Measurements from ENCODE around the gene IZUMO2.
"Not testable (repeated sequence)": the region's sequence is repeated elsewhere in the genome, so short reads cannot be mapped to it uniquely, and the experiment has no call there.

The IZUMO2 gene

DNA sequence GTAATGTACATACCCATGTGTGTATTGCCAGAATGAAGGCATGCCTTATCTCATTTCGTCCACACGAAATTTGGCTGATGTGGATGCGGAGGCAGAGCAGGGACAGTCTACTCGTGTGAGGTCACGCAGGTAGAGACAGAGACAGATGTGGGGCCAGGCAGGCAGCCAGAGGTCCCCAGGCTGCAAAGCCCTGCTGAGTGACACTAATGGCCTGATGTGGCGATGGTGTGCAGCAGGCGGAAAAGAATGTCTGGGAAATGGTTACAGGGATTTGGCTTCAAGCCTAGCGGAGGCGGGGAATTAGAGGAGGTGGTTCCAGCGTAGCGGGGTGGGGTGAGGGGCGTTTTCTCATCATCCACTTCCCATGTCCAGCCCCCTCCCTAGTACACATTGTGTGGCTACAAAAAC, 4.2 kb upstream of the IZUMO2 start:
- Histone ChIP-seq H3K4me3 (ENCODE audit: extremely low read depth, insufficient read depth, low read length, poor library complexity, severe bottlenecking) (no peak overlapping the region), H3K4me1 (ENCODE audit: control insufficient read depth, insufficient read depth, low read length, poor library complexity, severe bottlenecking) (no peaks in the 10 kb centered on the region), H3K27ac (ENCODE audit: low read depth, low read length, severe bottlenecking) (no peak overlapping the region), H3K9me3 (ENCODE audit: control insufficient read depth, low read length) (peaks cover 40% of the 10 kb centered on the region), H3K36me3 (ENCODE audit: control insufficient read depth, insufficient read depth, low read length) (no peaks in the 10 kb centered on the region)
- WGBS, 2 experiments (ENCODE audit: insufficient coverage in 2 of 2), result 80 to 94% methylated on average over 5 to 8 of the region's 12 CpGs

DNA sequence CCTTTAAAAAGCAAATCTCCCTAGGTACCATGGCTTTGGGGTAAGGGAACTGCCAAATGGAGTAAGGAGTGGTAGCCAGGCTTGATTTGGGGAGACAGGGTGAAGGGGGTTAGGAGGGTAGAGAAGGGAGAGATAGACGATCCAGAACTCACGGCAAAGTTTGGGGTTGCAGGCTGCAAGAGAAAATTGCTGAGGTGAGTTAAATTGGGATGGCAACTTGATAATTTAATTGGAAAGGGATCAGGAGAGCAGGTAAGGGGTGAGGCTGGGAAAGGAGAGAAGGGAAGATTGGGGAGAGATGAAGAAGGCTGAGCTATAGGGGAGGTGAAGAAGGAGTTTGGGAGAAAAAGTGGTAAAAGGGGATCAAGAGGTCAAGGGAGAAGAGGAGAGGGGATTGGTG, 4.0 kb downstream of the IZUMO2 start:
- Histone ChIP-seq H3K36me3 (ENCODE audit: control insufficient read depth, insufficient read depth, low read length) (no peaks in the 10 kb centered on the region), H3K9me3 (ENCODE audit: control insufficient read depth, low read length) (peaks cover 26% of the 10 kb centered on the region), H3K27ac (ENCODE audit: low read depth, low read length, severe bottlenecking) (no peak overlapping the region), H3K4me3 (ENCODE audit: extremely low read depth, insufficient read depth, low read length, poor library complexity, severe bottlenecking) (no peak overlapping the region), H3K4me1 (ENCODE audit: control insufficient read depth, insufficient read depth, low read length, poor library complexity, severe bottlenecking) (no peaks in the 10 kb centered on the region)
- WGBS, 2 experiments (ENCODE audit: insufficient coverage in 2 of 2), result 84 to 87% methylated on average over 2 of the region's 2 CpGs

DNA sequence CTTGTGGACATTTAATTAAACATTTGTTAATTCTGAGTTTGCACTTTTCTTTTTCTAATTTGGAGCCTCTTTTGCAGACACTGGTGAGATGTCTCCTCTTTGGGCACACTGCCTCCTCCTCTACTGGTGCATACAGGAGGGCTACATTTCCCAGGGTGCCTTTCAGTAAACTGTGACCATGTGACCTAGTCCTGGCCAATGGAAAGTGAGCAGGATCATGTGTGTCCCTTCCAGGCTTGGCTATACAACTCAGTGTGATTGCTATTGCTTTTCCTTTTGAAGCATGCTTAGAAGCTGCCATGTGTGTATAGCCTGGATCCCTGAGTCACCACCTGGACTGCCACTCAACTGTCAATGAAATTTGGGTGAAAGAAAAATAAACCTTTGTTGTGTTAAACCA, 4.5 kb downstream of the IZUMO2 start:
- Histone ChIP-seq H3K4me1 (ENCODE audit: control insufficient read depth, insufficient read depth, low read length, poor library complexity, severe bottlenecking) (no peaks in the 10 kb centered on the region), H3K4me3 (ENCODE audit: extremely low read depth, insufficient read depth, low read length, poor library complexity, severe bottlenecking) (no peak overlapping the region), H3K9me3 (ENCODE audit: control insufficient read depth, low read length) (peaks cover 24% of the 10 kb centered on the region), H3K27ac (ENCODE audit: low read depth, low read length, severe bottlenecking) (no peak overlapping the region), H3K36me3 (ENCODE audit: control insufficient read depth, insufficient read depth, low read length) (no peaks in the 10 kb centered on the region)

DNA sequence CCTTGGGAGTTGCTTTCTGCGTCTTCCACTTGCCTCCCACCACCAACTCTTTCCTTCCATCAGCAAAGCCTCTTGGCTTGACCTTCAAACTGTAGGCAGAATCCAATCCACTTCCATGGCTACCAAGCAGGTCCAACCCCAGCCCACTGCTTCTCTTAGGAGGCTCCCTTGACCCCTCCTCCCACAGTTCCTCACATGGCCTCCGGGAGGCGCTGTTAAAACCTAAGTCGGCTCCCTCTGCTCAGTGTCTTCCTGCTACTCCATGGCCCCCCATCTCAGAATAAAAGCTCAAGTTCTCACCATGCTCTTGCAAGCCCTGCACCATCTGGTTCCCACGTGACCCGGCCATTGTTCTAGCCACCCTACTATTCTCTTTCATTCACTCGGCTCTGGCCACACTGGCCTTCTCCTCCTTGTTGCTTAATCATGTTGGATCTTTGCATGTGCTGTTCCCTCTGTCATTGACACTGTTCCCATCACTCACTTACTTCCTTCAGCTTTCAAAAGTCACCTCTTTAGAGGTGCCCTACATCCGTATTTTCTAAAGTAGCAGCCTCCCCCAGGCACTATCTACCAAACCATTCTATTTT, 7.5 kb downstream of the IZUMO2 start:
- Histone ChIP-seq H3K27ac (ENCODE audit: low read depth, low read length, severe bottlenecking) (no peak overlapping the region), H3K4me3 (ENCODE audit: extremely low read depth, insufficient read depth, low read length, poor library complexity, severe bottlenecking) (no peak overlapping the region), H3K36me3 (ENCODE audit: control insufficient read depth, insufficient read depth, low read length) (no peaks in the 10 kb centered on the region), H3K9me3 (ENCODE audit: control insufficient read depth, low read length) (peaks cover 26% of the 10 kb centered on the region), H3K4me1 (ENCODE audit: control insufficient read depth, insufficient read depth, low read length, poor library complexity, severe bottlenecking) (no peaks in the 10 kb centered on the region)
- WGBS, 2 experiments (ENCODE audit: insufficient coverage in 2 of 2), result 70 to 77% methylated on average over 8 of the region's 8 CpGs

DNA sequence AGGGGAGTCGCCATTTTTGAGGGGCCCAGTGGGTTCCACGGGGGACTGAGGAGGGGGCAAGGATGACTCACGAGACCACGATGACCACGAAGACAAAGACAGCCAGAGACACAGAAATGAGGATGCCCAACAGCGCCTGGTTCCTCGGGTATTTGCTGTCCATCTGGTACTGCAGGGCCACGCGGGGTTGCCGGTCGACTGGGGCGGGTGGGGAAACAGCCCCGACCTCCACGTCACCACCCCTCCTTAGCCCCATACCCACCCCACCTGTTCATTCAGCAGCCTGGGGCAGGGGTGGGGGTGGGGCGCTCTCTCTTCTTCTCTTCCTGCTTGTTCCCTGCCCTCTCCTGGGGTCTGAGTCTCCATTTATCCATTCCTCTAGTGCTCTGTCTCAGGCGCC, 8.6 kb downstream of the IZUMO2 start:
- H3K9me3 ChIP-seq (ENCODE audit: control insufficient read depth, low read length), result peaks cover 26% of the 10 kb centered on the region
- H3K4me3 ChIP-seq (ENCODE audit: extremely low read depth, insufficient read depth, low read length, poor library complexity, severe bottlenecking), result no peak overlapping the region
- H3K4me1 ChIP-seq (ENCODE audit: control insufficient read depth, insufficient read depth, low read length, poor library complexity, severe bottlenecking), result no peaks in the 10 kb centered on the region
- H3K36me3 ChIP-seq (ENCODE audit: control insufficient read depth, insufficient read depth, low read length), result no peaks in the 10 kb centered on the region
- 72 to 83% methylated on average over 7 to 9 of the region's 16 CpGs for WGBS, 2 experiments (ENCODE audit: insufficient coverage in 2 of 2)
- no peak overlapping the region for H3K27ac ChIP-seq (ENCODE audit: low read depth, low read length, severe bottlenecking)

DNA sequence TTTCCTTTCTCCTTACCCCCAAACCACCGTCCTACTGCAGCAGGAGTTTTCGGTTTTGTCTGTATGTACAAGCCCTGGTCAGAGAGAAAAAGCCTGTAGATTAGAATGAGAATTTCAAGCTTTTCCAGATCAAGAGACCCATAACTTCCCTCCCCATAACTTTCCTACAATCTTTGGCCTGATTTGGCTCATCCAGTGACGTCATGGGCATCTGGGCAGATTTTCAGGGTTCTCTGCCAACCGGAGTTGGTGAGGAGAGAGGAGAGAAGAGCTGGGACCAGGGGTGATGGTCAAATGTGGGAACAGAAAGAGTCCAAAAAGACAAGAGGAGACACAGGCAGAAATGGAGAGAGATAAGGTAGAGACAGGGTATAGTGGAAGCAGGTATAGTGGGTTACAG, 10.5 kb downstream of the IZUMO2 start:
- no peaks in the 10 kb centered on the region for H3K36me3 ChIP-seq (ENCODE audit: control insufficient read depth, insufficient read depth, low read length)
- H3K4me1 ChIP-seq (ENCODE audit: control insufficient read depth, insufficient read depth, low read length, poor library complexity, severe bottlenecking), result no peaks in the 10 kb centered on the region
- peaks cover 41% of the 10 kb centered on the region for H3K9me3 ChIP-seq (ENCODE audit: control insufficient read depth, low read length)
- no peak overlapping the region for H3K4me3 ChIP-seq (ENCODE audit: extremely low read depth, insufficient read depth, low read length, poor library complexity, severe bottlenecking)
- 48 to 86% methylated on average over 1 to 2 of the region's 4 CpGs for WGBS, 2 experiments (ENCODE audit: insufficient coverage in 2 of 2)
- H3K27ac ChIP-seq (ENCODE audit: low read depth, low read length, severe bottlenecking), result no peak overlapping the region

DNA sequence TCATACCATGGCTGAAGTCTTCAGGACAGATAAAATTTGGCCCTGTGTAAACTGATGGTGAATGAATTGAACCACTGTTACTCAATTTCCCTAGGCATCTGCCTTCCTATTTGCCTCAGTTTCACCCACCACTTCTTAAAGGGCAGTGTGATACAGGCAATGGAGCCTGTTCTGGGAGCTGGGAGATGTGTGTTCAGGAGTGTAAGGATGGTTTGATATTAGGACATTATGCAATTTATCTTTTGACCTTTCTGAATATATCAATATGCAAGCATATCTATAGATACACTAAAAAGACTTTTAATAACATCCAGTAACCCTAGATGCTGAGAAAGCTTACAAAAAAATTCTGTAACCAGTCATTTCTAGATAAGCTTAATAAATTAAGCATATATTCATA, 14.6 kb downstream of the IZUMO2 start:
- H3K36me3 ChIP-seq (ENCODE audit: control insufficient read depth, insufficient read depth, low read length), result no peaks in the 10 kb centered on the region
- no peaks in the 10 kb centered on the region for H3K4me1 ChIP-seq (ENCODE audit: control insufficient read depth, insufficient read depth, low read length, poor library complexity, severe bottlenecking)
- no peak overlapping the region for H3K27ac ChIP-seq (ENCODE audit: low read depth, low read length, severe bottlenecking)
- H3K4me3 ChIP-seq (ENCODE audit: extremely low read depth, insufficient read depth, low read length, poor library complexity, severe bottlenecking), result no peak overlapping the region
- H3K9me3 ChIP-seq (ENCODE audit: control insufficient read depth, low read length), result peaks cover 30% of the 10 kb centered on the region

DNA sequence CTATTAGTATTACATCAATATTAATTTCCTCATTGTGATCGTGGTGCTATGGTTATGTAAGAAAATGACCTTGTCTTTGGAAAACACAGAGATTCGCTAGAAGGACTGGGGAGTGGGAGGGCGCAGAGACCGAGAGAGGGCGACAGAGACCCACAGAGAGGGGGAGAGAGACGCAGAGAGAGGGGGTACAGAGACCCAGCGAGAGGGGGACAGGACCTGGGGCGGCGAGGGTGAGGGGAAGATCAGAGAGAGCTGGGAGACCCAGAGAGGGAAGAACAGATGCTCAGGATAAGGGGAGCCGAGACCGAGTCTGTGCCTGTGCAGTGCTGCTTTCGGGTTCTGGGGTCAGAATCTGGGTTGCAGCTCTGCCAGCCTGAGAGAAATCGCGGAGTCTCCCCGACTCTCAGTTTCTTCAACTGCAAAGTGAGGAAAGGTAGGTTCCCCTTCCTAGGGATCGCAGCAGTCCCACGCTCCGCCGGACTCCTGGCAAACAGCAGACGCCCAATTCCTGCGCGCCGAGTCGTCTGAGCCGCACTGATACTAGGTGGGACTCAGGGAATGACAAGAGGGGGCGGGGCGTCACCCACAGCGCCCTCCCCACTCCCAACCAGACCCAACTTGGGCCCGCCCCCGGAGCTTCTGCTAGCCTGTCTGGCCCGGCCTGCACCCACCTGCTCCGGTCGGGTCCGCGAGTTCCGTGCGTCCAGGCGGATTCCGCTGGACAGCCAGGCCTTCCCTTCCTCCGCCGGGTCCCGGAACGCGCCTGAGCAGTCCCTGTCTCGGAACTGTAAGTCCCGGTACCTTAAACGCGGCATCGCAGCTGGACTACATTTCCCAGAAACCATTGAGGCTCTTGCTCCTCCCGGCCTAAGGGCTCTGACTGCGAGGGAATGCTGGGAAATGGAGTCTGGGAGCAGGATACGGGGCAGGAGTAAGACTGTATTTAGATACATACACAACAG, 15.3 kb downstream of the IZUMO2 start:
- H3K4me3 ChIP-seq (ENCODE audit: extremely low read depth, insufficient read depth, low read length, poor library complexity, severe bottlenecking), result peak overlapping the region; percentile 33

DNA sequence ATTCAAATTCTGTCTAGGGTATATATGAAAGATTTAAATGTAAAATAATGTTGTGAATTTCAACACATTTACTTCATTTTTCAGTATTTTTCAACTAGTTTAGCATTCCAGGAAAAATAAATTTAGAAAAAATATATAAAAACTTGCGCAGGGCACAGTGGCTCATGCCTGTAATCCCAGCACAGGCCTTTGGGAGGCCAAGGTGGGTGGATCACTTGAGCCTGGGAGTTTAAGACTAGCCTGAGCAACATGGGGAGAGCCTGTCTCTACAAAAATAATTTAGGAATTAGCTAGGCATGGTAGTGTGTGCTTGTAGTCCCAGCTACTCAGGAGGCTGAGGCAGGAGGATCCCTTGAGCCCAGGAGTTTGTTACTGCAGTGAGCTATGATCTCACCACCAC, 21.2 kb downstream of the IZUMO2 start:
- WGBS, 2 experiments (ENCODE audit: insufficient coverage in 2 of 2), result no CpG with 5 or more reads among the region's 1 CpG
- not testable (repeated sequence) for H3K36me3 ChIP-seq (ENCODE audit: control insufficient read depth, insufficient read depth, low read length)

More for the DNA sequence above, 15.3 kb downstream of the IZUMO2 start:
- Histone ChIP-seq H3K36me3 (ENCODE audit: control insufficient read depth, insufficient read depth, low read length) (no peaks in the 10 kb centered on the region), H3K4me1 (ENCODE audit: control insufficient read depth, insufficient read depth, low read length, poor library complexity, severe bottlenecking) (no peaks in the 10 kb centered on the region), H3K27ac (ENCODE audit: low read depth, low read length, severe bottlenecking) (no peak overlapping the region), H3K9me3 (ENCODE audit: control insufficient read depth, low read length) (peaks cover 33% of the 10 kb centered on the region)
- WGBS, 2 experiments (ENCODE audit: insufficient coverage in 2 of 2), result 48 to 51% methylated on average over 29 to 36 of the region's 52 CpGs

DNA sequence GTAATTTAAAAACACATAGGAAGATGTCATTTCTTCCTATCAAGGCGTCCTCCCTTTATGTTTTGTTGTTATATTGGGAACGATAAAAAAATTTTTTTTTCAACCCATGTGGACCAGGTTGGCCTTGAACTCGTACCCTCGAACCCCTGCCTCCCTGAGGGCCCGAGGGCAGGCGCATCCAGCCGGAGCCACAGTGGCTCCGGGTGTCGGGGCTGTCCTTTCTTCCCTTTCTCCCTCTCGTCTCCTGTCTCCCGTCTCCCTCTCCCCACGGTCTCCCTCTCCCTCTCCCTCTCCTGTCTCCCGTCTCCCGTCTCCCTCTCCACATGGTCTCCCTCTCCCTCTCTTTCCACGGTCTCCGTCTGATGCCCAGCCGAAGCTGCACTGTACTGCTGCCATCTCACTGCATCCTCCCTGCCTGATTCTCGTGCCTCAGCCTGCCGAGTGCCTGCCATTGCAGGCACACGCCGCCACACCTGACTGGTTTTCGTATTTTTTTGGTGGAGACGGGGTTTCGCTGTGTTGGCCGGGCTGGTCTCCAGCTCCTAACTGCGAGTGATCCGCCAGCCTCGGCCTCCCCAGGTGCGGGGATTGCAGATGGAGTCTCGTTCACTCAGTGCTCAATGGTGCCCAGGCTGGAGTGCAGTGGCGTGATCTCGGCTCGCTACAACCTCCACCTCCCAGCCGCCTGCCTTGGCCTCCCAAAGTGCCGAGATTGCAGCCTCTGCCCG, 22.8 kb downstream of the IZUMO2 start:
- H3K4me3 ChIP-seq (ENCODE audit: extremely low read depth, insufficient read depth, low read length, poor library complexity, severe bottlenecking); H3K4me1 ChIP-seq (ENCODE audit: control insufficient read depth, insufficient read depth, low read length, poor library complexity, severe bottlenecking); H3K36me3 ChIP-seq (ENCODE audit: control insufficient read depth, insufficient read depth, low read length); H3K27ac ChIP-seq (ENCODE audit: low read depth, low read length, severe bottlenecking): not testable (repeated sequence)
- WGBS, 2 experiments (ENCODE audit: insufficient coverage in 2 of 2), result 90 to 92% methylated on average over 16 to 29 of the region's 36 CpGs
- peaks cover 21% of the 10 kb centered on the region for H3K9me3 ChIP-seq (ENCODE audit: control insufficient read depth, low read length)

More for the DNA sequence above, 21.2 kb downstream of the IZUMO2 start:
- not testable (repeated sequence) for H3K27ac ChIP-seq (ENCODE audit: low read depth, low read length, severe bottlenecking); H3K4me1 ChIP-seq (ENCODE audit: control insufficient read depth, insufficient read depth, low read length, poor library complexity, severe bottlenecking); H3K4me3 ChIP-seq (ENCODE audit: extremely low read depth, insufficient read depth, low read length, poor library complexity, severe bottlenecking)
- peaks cover 10% of the 10 kb centered on the region for H3K9me3 ChIP-seq (ENCODE audit: control insufficient read depth, low read length)

Measured in mesodermal cell (in vitro differentiated cells).